GM21367 (cell line): ENCODE results near the gene ARIH2.
"Not testable (repeated sequence)": the region's sequence is repeated elsewhere in the genome, so short reads cannot be mapped to it uniquely, and the experiment has no call there.

Experiments used
- ATAC-seq: cut with Tn5 transposase; IDR thresholded peaks from one replicate; pipeline ENCODE4 v1.9.1; 2021; ENCODE audit not compliant: unreplicated experiment

ARIH2 gene

GRCh38 chr3:49001155-49001554 is 82.5 kb downstream of the ARIH2 start:
- ATAC-seq: no peak

GRCh38 chr3:49004352-49005302 is 86.0 kb downstream of the ARIH2 start:
- ATAC-seq: no peak

- no peak for ATAC-seq
Observed at GRCh38 chr3:49005303-49005680, 86.7 kb downstream of the ARIH2 start.

- ATAC-seq: no peak
Observed at GRCh38 chr3:49005998-49006397, 87.4 kb downstream of the ARIH2 start.

- ATAC-seq: no peak
Observed at GRCh38 chr3:49006408-49007067, 87.9 kb downstream of the ARIH2 start.

GRCh38 chr3:49007068-49007770 is 88.6 kb downstream of the ARIH2 start, which contains the start of gene WDR6:
TSS of gene WDR6 (plus strand) at chr3:49007391. CDS start at chr3:49007432, 41 bp downstream.
- ATAC-seq: peak; percentile 82

GRCh38 chr3:49007771-49008528 is 89.3 kb downstream of the ARIH2 start:
- peak; percentile 37 for ATAC-seq

GRCh38 chr3:49008627-49009026 is 90.0 kb downstream of the ARIH2 start:
- not testable (repeated sequence) for ATAC-seq

GRCh38 chr3:49009396-49009795 is 90.8 kb downstream of the ARIH2 start:
- ATAC-seq: no peak

- no peak for ATAC-seq
Observed at GRCh38 chr3:49012441-49013017, 93.9 kb downstream of the ARIH2 start.

- no peak for ATAC-seq
Observed at GRCh38 chr3:49013113-49013737, 94.6 kb downstream of the ARIH2 start.

- ATAC-seq: no peak
Observed at GRCh38 chr3:49013738-49014660, 95.4 kb downstream of the ARIH2 start.

GRCh38 chr3:49015072-49015471 is 96.4 kb downstream of the ARIH2 start:
- no peak for ATAC-seq

GRCh38 chr3:49015765-49016164 is 97.1 kb downstream of the ARIH2 start:
- no peak for ATAC-seq

- no peak for ATAC-seq
Observed at GRCh38 chr3:49016414-49017228, 98.0 kb downstream of the ARIH2 start.

- ATAC-seq: no peak
Observed at GRCh38 chr3:49017229-49017970, 98.8 kb downstream of the ARIH2 start.

GRCh38 chr3:49017971-49018706 is 99.5 kb downstream of the ARIH2 start, which contains the start of gene DALRD3:
TSS of gene DALRD3 (minus strand) at chr3:49018580. CDS start at chr3:49018564, 16 bp downstream.
- no peak for ATAC-seq
